Activated CD8-positive, alpha-beta T cell treated with anti-CD3 and anti-CD28 coated beads for 36 hours (primary cell): ENCODE data around the gene HTD2. TPM values are rescaled to one million over a fixed set of nuclear protein-coding genes. Genes with fewer than 3 reads are reported as not detected.
A peak's percentile ranks its signal among the peaks of the same experiment; 100 is the strongest.

Source experiments
- ATAC-seq: fragments of 200-7000 bp; cut with Tn5 transposase; one replicate; pipeline ENCODE4 v1.10.0; 2021; ENCODE audit warnings: mild to moderate bottlenecking, moderate library complexity
- CTCF ChIA-PET: fragments of 350-600 bp; sonication (Branson Sonifier 250); formaldehyde crosslinking; loops from one replicate; lab custom pipeline; 2021; ENCODE audit warnings: antibody characterized with exemption; lab: Charles Lee
- POLR2A ChIA-PET: fragments of 350-600 bp; sonication (Branson Sonifier 250); formaldehyde crosslinking; loops from one replicate; lab custom pipeline; 2021; ENCODE audit warnings: antibody characterized with exemption; lab: Charles Lee
- DNase-seq: peaks from one replicate; pipeline ENCODE4 v3.0.0-alpha.2; 2020
- H3K27ac Mint-ChIP-seq: one replicate; pipeline ENCODE4 v1.8.0; 2021; ENCODE audit warnings: mild to moderate bottlenecking, mixed read lengths
- H3K27me3 Mint-ChIP-seq: one replicate; pipeline ENCODE4 v1.8.0; 2021; ENCODE audit warnings: mixed read lengths
- H3K36me3 Mint-ChIP-seq: one replicate; pipeline ENCODE4 v1.8.0; 2021; ENCODE audit warnings: low read depth, mixed read lengths
- H3K4me1 Mint-ChIP-seq: one replicate; pipeline ENCODE4 v1.8.0; 2021; ENCODE audit warnings: low read depth, mixed read lengths
- H3K4me3 Mint-ChIP-seq: one replicate; pipeline ENCODE4 v1.8.0; 2021; ENCODE audit warnings: mild to moderate bottlenecking, moderate library complexity, mixed read lengths
- H3K9me3 Mint-ChIP-seq: one replicate; pipeline ENCODE4 v1.8.0; 2021; ENCODE audit warnings: mixed read lengths
- intact Hi-C: fragments of 100-400 bp; cut with micrococcal nuclease; formaldehyde crosslinking; loops from one replicate; pipeline ENCODE4 v1.10.0; 2022
- total RNA-seq, 2 experiments: library from RNA; stranded (reverse); gene quantifications; one replicate each; pipeline ENCODE4 v1.2.3, GENCODE V29; 2021
- TF ChIP-seq, protein P1 (sequence below): fragments of 200-600 bp; IDR thresholded peaks from one replicate; pipeline ENCODE4 v1.8.0; 2022; ENCODE audit warnings: antibody characterized with exemption, mild to moderate bottlenecking

HTD2 gene
- total RNA-seq, 2 experiments from 2014 or later: 8.4 to 9.6 TPM

DNA sequence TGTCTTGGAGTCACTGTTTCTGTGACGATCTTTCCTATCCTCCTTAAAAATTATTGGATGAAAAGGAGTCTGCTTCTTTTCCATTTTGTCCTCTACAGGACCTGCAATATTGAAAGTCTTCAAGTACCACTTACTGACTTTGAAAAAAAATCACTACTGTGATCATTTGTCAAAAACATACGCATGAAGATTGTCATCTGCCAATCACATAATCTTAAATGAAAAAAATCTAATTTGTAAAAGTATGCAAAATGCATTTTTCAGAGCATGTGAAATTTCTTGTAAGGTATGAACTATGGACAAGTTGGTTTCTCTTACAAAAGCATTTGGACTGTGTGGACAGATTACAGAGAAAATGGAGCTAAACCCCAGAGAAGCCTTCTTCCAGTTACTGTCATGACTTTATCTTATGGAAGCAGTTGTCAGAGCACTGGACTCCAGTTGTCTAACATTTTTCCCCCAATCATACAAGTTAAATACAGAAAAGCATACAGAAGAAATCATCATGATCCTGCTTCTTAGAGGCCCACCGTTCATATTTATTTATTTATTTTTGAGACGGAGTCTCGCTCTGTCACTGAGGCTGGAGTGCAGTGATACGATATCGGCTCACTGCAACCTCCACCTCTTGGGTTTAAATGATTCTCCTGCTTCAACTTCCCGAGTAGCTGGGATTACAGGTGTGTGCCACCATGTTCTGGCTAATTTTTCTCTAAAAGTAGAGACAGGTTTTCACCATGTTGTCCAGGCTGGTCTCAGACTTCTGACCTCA is 23.0 kb downstream of the HTD2 start:
- ATAC-seq (no peak), DNase-seq (no peak)
- no peak overlapping the region for H3K27ac Mint-ChIP-seq
- no peaks in the 10 kb centered on the region for H3K36me3 Mint-ChIP-seq
- ChIA-PET POLR2A (no interaction called here), CTCF (interaction anchor here (1.0 to 1.6 kb wide), 2 partner anchors 8 to 23 kb away, joined by 4 read pairs; partner anchors contain the start of genes HTD2 and RPP14)
- TF ChIP-seq, protein P1, sequence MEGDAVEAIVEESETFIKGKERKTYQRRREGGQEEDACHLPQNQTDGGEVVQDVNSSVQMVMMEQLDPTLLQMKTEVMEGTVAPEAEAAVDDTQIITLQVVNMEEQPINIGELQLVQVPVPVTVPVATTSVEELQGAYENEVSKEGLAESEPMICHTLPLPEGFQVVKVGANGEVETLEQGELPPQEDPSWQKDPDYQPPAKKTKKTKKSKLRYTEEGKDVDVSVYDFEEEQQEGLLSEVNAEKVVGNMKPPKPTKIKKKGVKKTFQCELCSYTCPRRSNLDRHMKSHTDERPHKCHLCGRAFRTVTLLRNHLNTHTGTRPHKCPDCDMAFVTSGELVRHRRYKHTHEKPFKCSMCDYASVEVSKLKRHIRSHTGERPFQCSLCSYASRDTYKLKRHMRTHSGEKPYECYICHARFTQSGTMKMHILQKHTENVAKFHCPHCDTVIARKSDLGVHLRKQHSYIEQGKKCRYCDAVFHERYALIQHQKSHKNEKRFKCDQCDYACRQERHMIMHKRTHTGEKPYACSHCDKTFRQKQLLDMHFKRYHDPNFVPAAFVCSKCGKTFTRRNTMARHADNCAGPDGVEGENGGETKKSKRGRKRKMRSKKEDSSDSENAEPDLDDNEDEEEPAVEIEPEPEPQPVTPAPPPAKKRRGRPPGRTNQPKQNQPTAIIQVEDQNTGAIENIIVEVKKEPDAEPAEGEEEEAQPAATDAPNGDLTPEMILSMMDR: no peak
- no peak overlapping the region for H3K4me3 Mint-ChIP-seq
- no peaks in the 10 kb centered on the region for H3K9me3 Mint-ChIP-seq
- H3K27me3 Mint-ChIP-seq: no peaks in the 10 kb centered on the region
- H3K4me1 Mint-ChIP-seq: peaks cover 25% of the 10 kb centered on the region
- intact Hi-C loops: no loop called here

DNA sequence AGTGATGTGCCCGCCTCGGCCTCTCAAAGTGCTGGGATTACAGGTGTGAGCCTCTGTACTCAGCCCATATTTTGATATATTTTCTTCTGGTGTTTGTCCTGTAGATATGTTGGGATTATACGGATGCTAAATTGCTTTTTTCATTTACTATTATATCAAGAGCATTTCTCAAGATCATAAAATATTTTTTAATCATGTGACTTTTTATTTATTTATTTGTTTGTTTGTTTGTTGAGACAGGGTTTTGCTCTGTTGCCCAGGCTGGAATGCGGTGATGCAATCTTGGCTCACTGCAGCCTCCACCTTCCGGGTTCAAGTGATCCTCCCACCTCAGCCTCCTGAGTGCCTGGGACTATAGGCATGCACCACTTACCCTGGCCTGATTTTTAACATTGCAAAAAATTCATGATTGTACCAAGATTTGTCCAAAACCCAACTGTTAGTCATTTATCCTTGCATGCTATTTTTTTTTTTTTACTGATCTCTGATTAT is 23.6 kb downstream of the HTD2 start:
- H3K27me3 Mint-ChIP-seq: no peaks in the 10 kb centered on the region
- no peaks in the 10 kb centered on the region for H3K9me3 Mint-ChIP-seq
- CTCF ChIA-PET: interaction anchor here (1.0 to 1.6 kb wide), 2 partner anchors 9 to 23 kb away, joined by 4 read pairs; partner anchors contain the start of genes HTD2 and RPP14
- intact Hi-C loops: no loop called here
- TF ChIP-seq, protein P1: no peak
- POLR2A ChIA-PET: no interaction called here
- ATAC-seq (no peak), DNase-seq (no peak)
- peaks cover 25% of the 10 kb centered on the region for H3K4me1 Mint-ChIP-seq
- H3K27ac Mint-ChIP-seq: no peak overlapping the region
- no peaks in the 10 kb centered on the region for H3K36me3 Mint-ChIP-seq
- H3K4me3 Mint-ChIP-seq: no peak overlapping the region

DNA sequence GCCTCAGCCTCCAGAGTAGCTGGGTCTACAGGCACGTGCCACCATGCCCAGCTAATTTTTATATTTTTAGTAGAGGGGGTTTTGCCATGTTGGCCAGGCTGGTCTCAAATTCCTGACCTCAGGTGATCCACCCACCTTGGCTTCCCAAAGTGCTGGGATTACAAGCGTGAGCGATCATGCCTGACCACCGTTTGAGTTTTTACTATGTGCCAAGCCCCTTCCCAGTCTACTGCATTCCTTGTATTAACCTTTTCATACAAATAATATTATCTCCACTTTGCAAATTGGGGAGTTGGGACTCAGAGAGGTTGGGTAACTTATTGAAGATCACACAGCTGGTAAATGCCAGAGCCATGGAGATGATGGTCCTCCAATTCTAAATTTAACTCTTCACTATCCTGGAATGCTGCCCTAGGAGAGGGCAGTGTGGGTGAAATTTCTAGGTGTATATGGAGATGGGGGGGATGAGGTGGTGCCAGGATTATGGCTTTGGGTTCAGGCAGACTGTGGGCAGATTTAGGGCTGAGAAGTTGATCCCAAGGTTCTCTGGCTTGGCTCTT is 25.4 kb downstream of the HTD2 start:
- Mint-ChIP-seq H3K27ac (peak overlapping the region; percentile 25), H3K4me1 (peaks cover 26% of the 10 kb centered on the region), H3K9me3 (no peaks in the 10 kb centered on the region), H3K36me3 (peaks cover 9% of the 10 kb centered on the region), H3K4me3 (peak overlapping the region; percentile 68), H3K27me3 (no peaks in the 10 kb centered on the region)
- no peak for DNase-seq
- CTCF ChIA-PET: interaction anchor here (1.0 to 7.2 kb wide), 2 partner anchors 19 to 24 kb away, joined by 3 to 44 read pairs; partner anchors contain the start of genes HTD2 and RPP14
- intact Hi-C loops: no loop called here
- POLR2A ChIA-PET: interaction anchor here (1.1 to 4.0 kb wide), 4 partner anchors 12 to 24 kb away, joined by 3 to 16 read pairs (median 4); partner anchors contain the start of genes HTD2 and RPP14
- no peak for ATAC-seq
- TF ChIP-seq, protein P1: no peak

DNA sequence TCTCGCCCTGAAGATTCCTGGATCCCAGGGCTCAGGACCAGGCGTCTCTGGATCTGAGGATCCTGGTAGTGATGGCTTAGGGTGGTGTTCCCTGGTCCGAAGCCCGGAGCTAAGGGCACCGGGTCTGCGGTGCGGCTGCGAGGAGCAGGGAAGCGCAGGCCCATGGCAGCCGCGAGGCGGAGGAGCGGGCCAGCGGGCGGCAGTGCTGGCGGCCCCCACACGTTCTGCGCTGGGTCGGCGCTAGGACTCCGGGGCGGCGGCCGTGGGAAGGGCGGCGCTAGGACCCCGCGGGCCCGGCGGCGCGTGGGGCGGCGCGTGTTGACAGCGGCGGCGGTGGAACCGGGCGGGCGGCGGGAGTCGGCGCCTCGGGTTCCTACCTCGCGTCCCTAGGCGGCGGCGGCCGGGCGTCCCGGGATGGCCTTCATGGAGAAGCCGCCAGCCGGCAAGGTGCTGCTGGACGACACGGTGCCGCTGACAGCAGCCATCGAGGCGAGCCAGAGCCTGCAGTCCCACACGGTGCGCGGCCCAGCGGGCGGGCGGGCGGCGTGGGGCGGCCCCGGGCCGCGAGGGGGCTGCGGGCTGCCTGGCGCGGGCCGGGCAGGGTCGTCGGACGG is 26.4 kb downstream of the HTD2 start, which contains the start of gene PXK:
Gene PXK (plus strand): TSS at position 318 of the 614 bp plus-strand sequence. CDS start 97 bp downstream, at position 415.
- DNase-seq (peak; percentile 81), ATAC-seq (peak; percentile 89)
- H3K27me3 Mint-ChIP-seq: no peaks in the 10 kb centered on the region
- H3K36me3 Mint-ChIP-seq: peaks cover 9% of the 10 kb centered on the region
- peak within 1 kb of the TSS; percentile 91 for H3K27ac Mint-ChIP-seq
- H3K4me1 Mint-ChIP-seq: peaks cover 28% of the 10 kb centered on the region
- TF ChIP-seq, protein P1: no peak
- CTCF ChIA-PET: interaction anchor here (0.7 to 7.2 kb wide), 5 partner anchors 15 to 83 kb away, joined by 3 to 44 read pairs (median 5); partner anchors contain the start of genes HTD2 and RPP14
- intact Hi-C loops: no loop called here
- peak within 1 kb of the TSS; percentile 92 for H3K4me3 Mint-ChIP-seq
- POLR2A ChIA-PET: interaction anchor here (0.6 to 4.0 kb wide), 8 partner anchors 8 to 156 kb away, joined by 3 to 16 read pairs (median 3); partner anchors contain the start of genes HTD2 and RPP14
- H3K9me3 Mint-ChIP-seq: no peaks in the 10 kb centered on the region
